ENCODE measurements around the gene MTTP.

The MTTP gene

GRCh38 chr4:99622341-99622740, 47.7 kb downstream of the MTTP start:
- Histone ChIP-seq H3K4me1 (ENCODE audit: insufficient read depth, low read length, poor library complexity, severe bottlenecking) (no peaks in the 10 kb centered on the region), H3K4me3 (ENCODE audit: low read length, poor library complexity, severe bottlenecking) (no peak overlapping the region), H3F3A (ENCODE audit: low read depth) (no peaks in the 10 kb centered on the region), H3K9me2 (replicated peaks; ENCODE audit: low read depth, low read length) (no peaks in the 10 kb centered on the region), H3K9me3 (ENCODE audit: insufficient read depth, low read depth, low read length) (no peaks in the 10 kb centered on the region), H3K36me3 (ENCODE audit: insufficient read depth, low read length) (no peaks in the 10 kb centered on the region), H2AFZ (ENCODE audit: low read length) (no peak overlapping the region), H3K27me3 (ENCODE audit: insufficient read depth, low read length, poor library complexity, severe bottlenecking) (no peaks in the 10 kb centered on the region), H3K79me2 (ENCODE audit: insufficient read depth, low read length) (no peaks in the 10 kb centered on the region), H3K9ac (ENCODE audit: low read depth, low read length, poor library complexity, severe bottlenecking) (no peak overlapping the region), H3K4me2 (ENCODE audit: low read depth, low read length, poor library complexity, severe bottlenecking) (no peak overlapping the region), H4K20me1 (ENCODE audit: insufficient read depth, low read length, poor library complexity, severe bottlenecking) (no peaks in the 10 kb centered on the region)
- TF ChIP-seq EZH2phosphoT487 (IDR thresholded peaks at IDR 0.05; ENCODE audit: borderline replicate concordance): no peak
- no peak for TF ChIP-seq CTCF (conservative IDR thresholded peaks at IDR 0.05; ENCODE audit: low read length)

- no peaks in the 10 kb centered on the region for H3K36me3 ChIP-seq (ENCODE audit: insufficient read depth, low read length)
- no peak overlapping the region for H3K4me3 ChIP-seq (ENCODE audit: low read length, poor library complexity, severe bottlenecking)
- no peaks in the 10 kb centered on the region for H3K9me2 ChIP-seq (replicated peaks; ENCODE audit: low read depth, low read length)
- no peak overlapping the region for H3K9ac ChIP-seq (ENCODE audit: low read depth, low read length, poor library complexity, severe bottlenecking)
- no peaks in the 10 kb centered on the region for H3F3A ChIP-seq (ENCODE audit: low read depth)
- no peaks in the 10 kb centered on the region for H3K9me3 ChIP-seq (ENCODE audit: insufficient read depth, low read depth, low read length)
- no peaks in the 10 kb centered on the region for H4K20me1 ChIP-seq (ENCODE audit: insufficient read depth, low read length, poor library complexity, severe bottlenecking)
- no peak overlapping the region for H3K4me2 ChIP-seq (ENCODE audit: low read depth, low read length, poor library complexity, severe bottlenecking)
- H3K27me3 ChIP-seq (ENCODE audit: insufficient read depth, low read length, poor library complexity, severe bottlenecking): no peaks in the 10 kb centered on the region
- TF ChIP-seq CTCF (conservative IDR thresholded peaks at IDR 0.05; ENCODE audit: low read length): no peak
- TF ChIP-seq EZH2phosphoT487 (IDR thresholded peaks at IDR 0.05; ENCODE audit: borderline replicate concordance): no peak
- H3K4me1 ChIP-seq (ENCODE audit: insufficient read depth, low read length, poor library complexity, severe bottlenecking): no peaks in the 10 kb centered on the region
- no peak overlapping the region for H2AFZ ChIP-seq (ENCODE audit: low read length)
- no peaks in the 10 kb centered on the region for H3K79me2 ChIP-seq (ENCODE audit: insufficient read depth, low read length)
These were observed 49.6 kb downstream of the MTTP start for GRCh38 chr4:99624141-99624719.

- no peaks in the 10 kb centered on the region for H3K9me2 ChIP-seq (replicated peaks; ENCODE audit: low read depth, low read length)
- peaks cover 3% of the 10 kb centered on the region for H3K4me1 ChIP-seq (ENCODE audit: insufficient read depth, low read length, poor library complexity, severe bottlenecking)
- H3K4me2 ChIP-seq (ENCODE audit: low read depth, low read length, poor library complexity, severe bottlenecking): no peak overlapping the region
- H3K36me3 ChIP-seq (ENCODE audit: insufficient read depth, low read length): no peaks in the 10 kb centered on the region
- H4K20me1 ChIP-seq (ENCODE audit: insufficient read depth, low read length, poor library complexity, severe bottlenecking): no peaks in the 10 kb centered on the region
- no peaks in the 10 kb centered on the region for H3K27me3 ChIP-seq (ENCODE audit: insufficient read depth, low read length, poor library complexity, severe bottlenecking)
- TF ChIP-seq CTCF (conservative IDR thresholded peaks at IDR 0.05; ENCODE audit: low read length) (no peak), EZH2phosphoT487 (IDR thresholded peaks at IDR 0.05; ENCODE audit: borderline replicate concordance) (no peak)
- no peaks in the 10 kb centered on the region for H3K9me3 ChIP-seq (ENCODE audit: insufficient read depth, low read depth, low read length)
- no peak overlapping the region for H3K9ac ChIP-seq (ENCODE audit: low read depth, low read length, poor library complexity, severe bottlenecking)
- H2AFZ ChIP-seq (ENCODE audit: low read length): no peak overlapping the region
- H3K79me2 ChIP-seq (ENCODE audit: insufficient read depth, low read length): no peaks in the 10 kb centered on the region
- H3K4me3 ChIP-seq (ENCODE audit: low read length, poor library complexity, severe bottlenecking): no peak overlapping the region
- no peaks in the 10 kb centered on the region for H3F3A ChIP-seq (ENCODE audit: low read depth)
These were observed 50.7 kb downstream of the MTTP start for GRCh38 chr4:99625369-99625768.
